IMR-90 (cell line): Measurements from ENCODE around the gene CDKAL1. TPM values are rescaled to one million over a fixed set of nuclear protein-coding genes. Genes with fewer than 3 reads are reported as not detected.

Source experiments
- ATAC-seq: fragments of 200-7000 bp; cut with Tn5 transposase; 2 replicates; pipeline ENCODE4 v1.9.1; 2020; ENCODE audit warnings: low read depth, mild to moderate bottlenecking, moderate library complexity
- BruUV-seq: library from RNA; stranded (reverse); fragments of 400-500 nt; replicated peaks from 2 replicates; lab custom pipeline; 2021; lab: Mats Ljungman, UMichigan
- CTCF ChIA-PET: fragments of 300-600 bp; formaldehyde crosslinking; extraction: SDS; loops from one replicate; lab custom pipeline; 2021; ENCODE audit warnings: antibody characterized with exemption; lab: Yijun Ruan, JAX
- POLR2A ChIA-PET: fragments of 300-600 bp; sonication (Branson Sonifier 250); formaldehyde crosslinking; loops from one replicate; lab custom pipeline; 2022; ENCODE audit warnings: antibody characterized with exemption; ENCODE audit not compliant: unreplicated experiment; lab: Charles Lee
- DNase-seq: peaks from one replicate; pipeline ENCODE4 v3.0.0; 2013
- H2AFZ ChIP-seq: replicated peaks from 2 replicates; pipeline ENCODE3; 2013; ENCODE audit warnings: low read length, mild to moderate bottlenecking; ENCODE audit not compliant: poor library complexity
- H2AK5ac ChIP-seq: 2 replicates; pipeline ENCODE4 v1.6.1; 2013; ENCODE audit warnings: low read depth, low read length, inconsistent platforms
- H2AK9ac ChIP-seq: replicated peaks from 2 replicates; pipeline ENCODE3; 2013; ENCODE audit warnings: mild to moderate bottlenecking, low read depth, low read length, moderate library complexity; ENCODE audit not compliant: poor library complexity
- H2BK120ac ChIP-seq: 2 replicates; pipeline ENCODE4 v1.6.1; 2013; ENCODE audit warnings: low read depth, low read length, inconsistent platforms
- H2BK15ac ChIP-seq: 3 replicates; pipeline ENCODE4 v1.6.1; 2013; ENCODE audit warnings: low read depth, low read length, inconsistent platforms
- H2BK20ac ChIP-seq: 2 replicates; pipeline ENCODE4 v1.6.1; 2013; ENCODE audit warnings: low read depth, mild to moderate bottlenecking, inconsistent platforms, low read length, moderate library complexity
- H2BK5ac ChIP-seq: 2 replicates; pipeline ENCODE4 v1.6.1; 2013; ENCODE audit warnings: mild to moderate bottlenecking, low read depth, low read length, inconsistent platforms; ENCODE audit not compliant: poor library complexity, severe bottlenecking
- H3K14ac ChIP-seq: replicated peaks from 2 replicates; pipeline ENCODE4 v1.6.1; 2013; ENCODE audit warnings: low read depth, low read length, inconsistent platforms
- H3K18ac ChIP-seq: 2 replicates; pipeline ENCODE4 v1.6.1; 2013; ENCODE audit warnings: low read depth, low read length, control low read depth
- H3K23ac ChIP-seq: 2 replicates; pipeline ENCODE4 v1.6.1; 2013; ENCODE audit warnings: low read depth, low read length, inconsistent platforms
- H3K27ac ChIP-seq: 2 replicates; pipeline ENCODE4 v1.5.1; 2013; ENCODE audit warnings: mild to moderate bottlenecking, control low read depth, low read length; ENCODE audit not compliant: insufficient read depth
- H3K27me3 ChIP-seq: 2 replicates; pipeline ENCODE4 v1.6.1; 2013; ENCODE audit warnings: low read length; ENCODE audit not compliant: control insufficient read depth, insufficient read depth
- H3K36me3 ChIP-seq: 2 replicates; pipeline ENCODE4 v1.6.1; 2013; ENCODE audit warnings: low read length, mixed read lengths; ENCODE audit not compliant: control insufficient read depth, insufficient read depth
- H3K4ac ChIP-seq: 2 replicates; pipeline ENCODE4 v1.6.1; 2013; ENCODE audit warnings: low read depth, low read length, inconsistent platforms
- H3K4me1 ChIP-seq: 2 replicates; pipeline ENCODE4 v1.6.1; 2013; ENCODE audit warnings: low read length, mixed read lengths; ENCODE audit not compliant: control insufficient read depth, insufficient read depth
- H3K4me2 ChIP-seq: 2 replicates; pipeline ENCODE4 v1.6.1; 2013; ENCODE audit warnings: low read depth, mild to moderate bottlenecking, control low read depth, low read length, moderate library complexity
- H3K4me3 ChIP-seq: 2 replicates; pipeline ENCODE4 v1.5.1; 2013; ENCODE audit warnings: low read depth, mild to moderate bottlenecking, control low read depth, low read length, moderate library complexity; ENCODE audit not compliant: insufficient read depth
- H3K56ac ChIP-seq: 2 replicates; pipeline ENCODE4 v1.6.1; 2013; ENCODE audit warnings: low read length, inconsistent platforms; ENCODE audit not compliant: insufficient read depth; ENCODE audit errors: extremely low read depth
- H3K79me1 ChIP-seq, 2 experiments: 2 replicates each; pipeline ENCODE4 v1.6.1; 2013; ENCODE audit warnings: low read length in 2 of 2, inconsistent platforms in 1 of 2, low read depth in 1 of 2
- H3K9ac ChIP-seq: 2 replicates; pipeline ENCODE4 v1.6.1; 2013; ENCODE audit warnings: low read depth, low read length, control low read depth
- H3K9me1 ChIP-seq: 2 replicates; pipeline ENCODE4 v1.6.1; 2013; ENCODE audit warnings: low read length, inconsistent platforms; ENCODE audit not compliant: insufficient read depth
- H3K9me3 ChIP-seq: 2 replicates; pipeline ENCODE4 v1.6.1; 2013; ENCODE audit warnings: low read length; ENCODE audit not compliant: control insufficient read depth, insufficient read depth
- H4K20me1 ChIP-seq: 2 replicates; pipeline ENCODE4 v1.6.1; 2013; ENCODE audit warnings: low read length, inconsistent platforms; ENCODE audit not compliant: insufficient read depth
- H4K5ac ChIP-seq: 2 replicates; pipeline ENCODE4 v1.6.1; 2013; ENCODE audit warnings: mild to moderate bottlenecking, low read depth, low read length, control low read depth
- H4K8ac ChIP-seq, 2 experiments: 2 replicates each; pipeline ENCODE4 v1.6.1; 2013; ENCODE audit warnings: low read depth in 2 of 2, low read length in 2 of 2, control low read depth in 1 of 2, inconsistent platforms in 1 of 2
- H4K91ac ChIP-seq: 2 replicates; pipeline ENCODE4 v1.6.1; 2013; ENCODE audit warnings: low read depth, low read length, inconsistent platforms; ENCODE audit not compliant: insufficient read depth
- CEBPB ChIP-seq: IDR thresholded peaks from 2 replicates; pipeline ENCODE4 v1.6.1; 2012; ENCODE audit warnings: low read depth, low read length, improper control_type of control experiment
- ELK1 ChIP-seq: fragments of 150-350 bp; IDR thresholded peaks from 2 replicates; pipeline ENCODE4 v1.6.1; 2016; ENCODE audit warnings: low read depth, mild to moderate bottlenecking, low read length, moderate library complexity, borderline replicate concordance
- NFE2L2 ChIP-seq: fragments of 150-350 bp; IDR thresholded peaks from 2 replicates; pipeline ENCODE4 v1.6.1; 2016; ENCODE audit warnings: low read depth, mild to moderate bottlenecking, low read length
- USF2 ChIP-seq: fragments of 150-350 bp; IDR thresholded peaks from 2 replicates; pipeline ENCODE4 v1.6.1; 2017; ENCODE audit warnings: mild to moderate bottlenecking, antibody characterized with exemption, low read length, low read depth
- WGBS, 2 experiments: methylation state at CpG; one replicate each; pipeline versions ENCODE4 v1.1.5 to v1.1.7; 2013; ENCODE audit warnings: missing lambda C conversion rate in 2 of 2; ENCODE audit not compliant: insufficient read length in 1 of 2; ENCODE audit errors: extremely low coverage in 2 of 2; 5-methylcytosine and 5-hydroxymethylcytosine counted together
- dilution Hi-C: fragments of 300-500 bp; cut with HindIII; formaldehyde crosslinking; loops from one replicate; pipeline ENCODE4 v1.14.3; 2018; ENCODE audit warnings: low sequenced_read_pairs; ENCODE audit not compliant: unreplicated experiment
- in situ Hi-C: fragments of 300-500 bp; cut with MboI; formaldehyde crosslinking; loops from 3 replicates; pipeline ENCODE4 v1.14.3; 2019; ENCODE audit warnings: low sequenced_read_pairs, inconsistent platforms, mixed read lengths
- intact Hi-C: fragments of 100-400 bp; cut with micrococcal nuclease; formaldehyde crosslinking; loops from 2 replicates; pipeline ENCODE4 v1.10.0; 2022
- polyA plus RNA-seq, 3 experiments: library from polyadenylated mRNA; depleted of rRNA; stranded (reverse); fragments of >200 nt; gene quantifications; 2 replicates each; pipeline ENCODE4 v1.2.3, GENCODE V29; 2012; ENCODE audit warnings: low replicate concordance in 1 of 3
- total RNA-seq: library from RNA; depleted of rRNA; stranded (reverse); fragments of >200 nt; gene quantifications from 2 replicates; pipeline ENCODE4 v1.2.3, GENCODE V29; 2012

CDKAL1 gene
- total and polyA plus RNA-seq, 2 of the 4 experiments (the other 2 are of a cell fraction), result 3.7 to 13.1 TPM

- Histone ChIP-seq H3K9me1 (no peaks in the 10 kb centered on the region), H2AK9ac (no peak overlapping the region), H3K79me1 (peaks cover 8 to 13% of the 10 kb centered on the region in 2 experiments), H2BK120ac (no peak overlapping the region), H3K36me3 (no peaks in the 10 kb centered on the region), H4K5ac (no peak overlapping the region), H2AFZ (no peak overlapping the region), H3K27ac (no peak overlapping the region), H4K91ac (no peak overlapping the region), H3K9me3 (no peaks in the 10 kb centered on the region), H2BK15ac (no peak overlapping the region), H2BK20ac (no peak overlapping the region), H3K56ac (no peak overlapping the region), H2AK5ac (no peak overlapping the region), H2BK5ac (no peak overlapping the region), H3K18ac (no peak overlapping the region), H3K4me3 (no peak overlapping the region), H3K14ac (no peak overlapping the region), H3K23ac (no peak overlapping the region), H3K27me3 (no peaks in the 10 kb centered on the region), H3K4me1 (peaks cover 6% of the 10 kb centered on the region; the same call in 1 of the 2 replicates), H3K4me2 (no peak overlapping the region), H4K8ac (no peak overlapping the region), H3K4ac (no peak overlapping the region), H3K9ac (no peak overlapping the region), H4K20me1 (no peaks in the 10 kb centered on the region)
- no peak for ATAC-seq
- in situ Hi-C loops (no loop called here), dilution Hi-C loops (no loop called here), intact Hi-C loops (no loop called here)
- ChIA-PET POLR2A (no interaction called here), CTCF (no interaction called here)
- WGBS, 2 experiments, result no CpG with 5 or more reads among the region's 3 CpGs
- DNase-seq, result no peak
- no TSS peak for BruUV-seq
- TF ChIP-seq USF2 (no peak), NFE2L2 (no peak), ELK1 (no peak), CEBPB (no peak)
Measured at GRCh38 chr6:20684474-20684873, 150.2 kb downstream of the CDKAL1 start.
